HEK293T (cell line): Measurements from ENCODE around the gene PRKCB.

Experiments used
- CTCF ChIA-PET: fragments of 350-600 bp; formaldehyde crosslinking; extraction: SDS; loops from one replicate; lab custom pipeline; 2021; ENCODE audit warnings: antibody characterized with exemption, inconsistent platforms; lab: Yijun Ruan, JAX
- POLR2A ChIA-PET: fragments of 350-600 bp; formaldehyde crosslinking; extraction: SDS; loops from one replicate; lab custom pipeline; 2020; ENCODE audit warnings: antibody characterized with exemption, inconsistent platforms; lab: Yijun Ruan, JAX
- DNase-seq: peaks from one replicate; pipeline ENCODE4 v3.0.0; 2012; ENCODE audit warnings: mixed read lengths; ENCODE audit errors: extremely low spot score
- ARNT ChIP-seq: fragments of 450-650 bp; IDR thresholded peaks from 2 replicates; pipeline ENCODE4 v1.6.1; 2017; ENCODE audit warnings: mild to moderate bottlenecking
- BHLHE40 ChIP-seq: fragments of 450-650 bp; IDR thresholded peaks from 2 replicates; pipeline ENCODE4 v1.6.1; 2016; ENCODE audit warnings: mild to moderate bottlenecking, moderate library complexity, borderline replicate concordance
- CTBP1 ChIP-seq: fragments of 450-650 bp; IDR thresholded peaks from 2 replicates; pipeline ENCODE4 v1.6.1; 2016; ENCODE audit warnings: borderline replicate concordance
- ELF4 ChIP-seq: fragments of 450-650 bp; IDR thresholded peaks from 2 replicates; pipeline ENCODE4 v1.6.1; 2017; ENCODE audit warnings: antibody characterized with exemption
- FOXA1 ChIP-seq: fragments of 450-650 bp; IDR thresholded peaks from 2 replicates; pipeline ENCODE4 v1.6.1; 2016; ENCODE audit warnings: mild to moderate bottlenecking
- FOXK2 ChIP-seq: fragments of 450-650 bp; IDR thresholded peaks from 2 replicates; pipeline ENCODE4 v1.6.1; 2016; ENCODE audit warnings: mild to moderate bottlenecking
- FOXM1 ChIP-seq: fragments of 450-650 bp; IDR thresholded peaks from 2 replicates; pipeline ENCODE4 v1.6.1; 2017; ENCODE audit warnings: mild to moderate bottlenecking, borderline replicate concordance
- HDGF ChIP-seq: fragments of 450-650 bp; IDR thresholded peaks from 2 replicates; pipeline ENCODE4 v1.6.1; 2017; ENCODE audit warnings: antibody characterized with exemption, borderline replicate concordance
- L3MBTL2 ChIP-seq: fragments of 450-650 bp; conservative IDR thresholded peaks from 2 replicates; pipeline ENCODE4 v1.6.1; 2016; ENCODE audit warnings: mild to moderate bottlenecking
- LEF1 ChIP-seq: fragments of 450-650 bp; IDR thresholded peaks from 2 replicates; pipeline ENCODE4 v1.6.1; 2017; ENCODE audit warnings: mild to moderate bottlenecking, borderline replicate concordance
- NFRKB ChIP-seq: fragments of 450-650 bp; IDR thresholded peaks from 2 replicates; pipeline ENCODE4 v1.6.1; 2016; ENCODE audit warnings: mild to moderate bottlenecking, moderate library complexity
- PKNOX1 ChIP-seq: fragments of 450-650 bp; IDR thresholded peaks from 2 replicates; pipeline ENCODE4 v1.6.1; 2016
- SP1 ChIP-seq: fragments of 450-650 bp; IDR thresholded peaks from 2 replicates; pipeline ENCODE4 v1.6.1; 2017
- SUZ12 ChIP-seq: fragments of 450-650 bp; IDR thresholded peaks from 2 replicates; pipeline ENCODE4 v1.6.1; 2016; ENCODE audit warnings: mild to moderate bottlenecking
- TARDBP ChIP-seq: fragments of 450-650 bp; IDR thresholded peaks from 2 replicates; pipeline ENCODE4 v1.6.1; 2016
- ZNF384 ChIP-seq: fragments of 450-650 bp; IDR thresholded peaks from 2 replicates; pipeline ENCODE4 v1.6.1; 2016

Gene PRKCB

GRCh38 chr16:24131294-24131693 lies 295.5 kb downstream of the PRKCB start:
- ChIA-PET POLR2A (no interaction called here), CTCF (no interaction called here)
- TF ChIP-seq FOXA1: no peak
- TF ChIP-seq ZNF384: no peak
- TF ChIP-seq CTBP1: no peak
- no peak for TF ChIP-seq SUZ12
- no peak for TF ChIP-seq FOXM1
- no peak for DNase-seq

DNA sequence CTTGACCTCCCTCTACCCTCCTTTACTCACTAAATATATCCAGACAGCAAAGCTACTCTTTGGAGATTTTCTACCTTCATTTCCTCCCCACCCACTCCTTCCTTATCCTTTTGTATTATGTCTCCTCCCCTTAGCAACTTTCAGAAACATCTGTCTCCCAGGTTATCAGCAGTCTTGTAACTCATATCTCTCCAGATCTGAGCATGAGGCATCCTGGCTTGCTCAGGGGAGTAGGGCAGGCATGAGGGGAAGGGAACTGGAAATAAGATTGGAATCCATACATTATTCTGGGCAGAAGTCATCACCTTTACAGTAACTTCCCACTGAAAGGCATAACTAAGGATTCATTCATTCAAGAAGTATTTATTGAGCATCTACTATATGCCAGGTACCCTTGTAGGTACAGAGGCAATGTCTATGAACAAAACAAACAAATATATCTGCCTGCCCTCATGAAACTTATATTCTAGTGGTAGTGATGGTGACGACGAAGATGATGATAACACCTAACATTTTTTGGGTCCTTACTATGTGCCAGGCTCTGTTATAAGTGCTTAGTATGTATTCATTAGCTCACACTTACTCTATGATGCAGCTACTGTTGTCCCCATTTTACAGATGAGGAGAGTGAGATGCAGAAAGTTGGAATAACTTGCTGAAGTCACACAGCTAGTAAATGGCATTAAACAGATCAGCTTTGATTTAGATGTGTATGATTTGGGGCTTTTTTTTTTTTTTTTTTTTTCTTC lies 296.4 kb downstream of the PRKCB start:
- no peak for DNase-seq
- TF ChIP-seq HDGF (no peak), CTBP1 (no peak), ELF4 (no peak), PKNOX1 (no peak), BHLHE40 (no peak), FOXK2 (no peak), SUZ12 (no peak)
- CTCF ChIA-PET: interaction anchor here (0.6 kb wide), 1 partner anchor 32 kb away, joined by 4 read pairs; no protein-coding TSS in a partner anchor
- POLR2A ChIA-PET: no interaction called here

DNA sequence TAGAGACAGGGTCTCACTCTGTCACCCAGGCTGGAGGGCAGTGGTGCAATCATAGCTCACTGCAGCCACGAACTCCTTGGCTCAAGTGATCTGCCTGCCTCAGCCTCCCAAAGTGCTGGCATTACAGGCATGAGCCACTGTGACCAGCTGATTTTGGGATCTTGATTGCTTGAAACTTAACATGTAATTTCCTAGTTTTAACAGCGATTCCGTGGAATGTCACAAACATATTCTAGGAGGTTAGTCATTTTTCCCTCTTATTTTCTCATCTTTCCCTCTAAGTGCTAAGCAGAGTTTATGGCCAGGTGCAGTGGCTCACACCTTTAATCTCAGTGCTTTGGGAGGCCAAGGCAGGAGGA lies 297.0 kb downstream of the PRKCB start:
- POLR2A ChIA-PET: no interaction called here
- TF ChIP-seq LEF1 (no peak), FOXK2 (no peak), BHLHE40 (no peak), SP1 (no peak), L3MBTL2 (no peak), CTBP1 (no peak)
- CTCF ChIA-PET: interaction anchor here (0.6 kb wide), 1 partner anchor 32 kb away, joined by 4 read pairs; no protein-coding TSS in a partner anchor
- DNase-seq: no peak

- TF ChIP-seq ELF4: no peak
- TF ChIP-seq FOXK2: no peak
- ChIA-PET CTCF (no interaction called here), POLR2A (no interaction called here)
- no peak for DNase-seq
These were observed 300.1 kb downstream of the PRKCB start for GRCh38 chr16:24135624-24136565.

DNA sequence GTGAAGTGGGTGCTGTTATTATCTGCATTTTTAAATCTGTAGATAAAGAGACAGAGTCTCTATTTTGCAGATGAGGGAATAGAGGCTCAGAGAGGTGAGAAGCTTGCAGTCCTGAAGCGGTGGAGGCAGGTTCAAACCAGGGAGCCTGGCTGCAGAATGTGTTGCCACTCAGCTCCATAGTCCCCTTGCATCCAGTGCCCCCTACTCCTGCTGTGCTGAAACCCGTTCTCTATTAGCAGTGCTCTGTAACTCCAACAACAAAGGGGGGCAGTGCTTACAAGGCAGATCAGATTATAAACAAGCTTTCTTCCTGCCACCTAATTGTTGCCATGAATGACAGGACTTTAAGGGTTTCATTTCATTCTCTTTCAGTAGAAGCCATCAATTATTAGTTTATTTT lies 302.2 kb downstream of the PRKCB start:
- ChIA-PET CTCF (no interaction called here), POLR2A (no interaction called here)
- no peak for DNase-seq
- no peak for TF ChIP-seq PKNOX1
- TF ChIP-seq ARNT: no peak
- TF ChIP-seq LEF1: no peak
- TF ChIP-seq BHLHE40: no peak
- no peak for TF ChIP-seq L3MBTL2
- no peak for TF ChIP-seq NFRKB
- TF ChIP-seq FOXM1: no peak
- no peak for TF ChIP-seq FOXK2
- no peak for TF ChIP-seq TARDBP

DNA sequence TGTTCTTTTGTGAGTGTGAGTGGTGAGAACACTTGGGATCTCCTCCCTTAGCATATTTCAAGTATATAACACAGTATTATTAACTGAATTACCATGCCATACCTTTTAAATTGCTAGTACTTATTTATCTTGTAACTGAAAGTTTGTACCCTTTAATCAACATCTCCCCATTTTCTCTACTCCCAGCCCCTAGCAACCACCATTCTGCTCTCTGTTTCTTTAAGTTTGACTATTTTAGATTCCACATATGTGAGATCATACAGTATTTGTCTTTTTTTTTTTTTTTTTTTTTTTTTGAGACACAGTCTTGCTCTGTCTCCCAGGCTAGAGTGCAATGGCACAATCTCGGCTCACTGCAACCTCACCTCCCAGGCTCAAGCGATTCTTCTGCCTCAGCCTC lies 302.8 kb downstream of the PRKCB start:
- POLR2A ChIA-PET: no interaction called here
- DNase-seq: no peak
- CTCF ChIA-PET: no interaction called here
- TF ChIP-seq ELF4 (no peak), SP1 (no peak), NFRKB (no peak), LEF1 (no peak)

GRCh38 chr16:24139282-24139681 lies 303.5 kb downstream of the PRKCB start:
- TF ChIP-seq FOXA1: no peak
- TF ChIP-seq HDGF: no peak
- TF ChIP-seq CTBP1: no peak
- CTCF ChIA-PET: no interaction called here
- POLR2A ChIA-PET: no interaction called here
- DNase-seq: no peak

- DNase-seq: no peak
- no peak for TF ChIP-seq SP1
- no peak for TF ChIP-seq FOXM1
- TF ChIP-seq FOXK2: no peak
- TF ChIP-seq BHLHE40: no peak
- TF ChIP-seq ARNT: no peak
- no peak for TF ChIP-seq ZNF384
- TF ChIP-seq TARDBP: no peak
- no peak for TF ChIP-seq FOXA1
- no peak for TF ChIP-seq SUZ12
- TF ChIP-seq HDGF: no peak
- ChIA-PET POLR2A (no interaction called here), CTCF (no interaction called here)
These were observed 304.9 kb downstream of the PRKCB start for GRCh38 chr16:24140730-24141129.
